ENCODE data around the gene DNAH2.

The DNAH2 gene

GRCh38 chr17:7881276-7882054, 163.9 kb downstream of the DNAH2 start:
- no peak for DNase-seq

GRCh38 chr17:7882068-7882467, 164.5 kb downstream of the DNAH2 start:
- no peak for DNase-seq

- DNase-seq = no peak
Observed at GRCh38 chr17:7882629-7883028, 165.1 kb downstream of the DNAH2 start.
